ENCODE results near the gene EXOC4. TPM values are rescaled to one million over a fixed set of nuclear protein-coding genes. Genes with fewer than 3 reads are reported as not detected.
"Not testable (repeated sequence)": the region's sequence is repeated elsewhere in the genome, so short reads cannot be mapped to it uniquely, and the experiment has no call there.

EXOC4 gene
- total and polyA plus RNA-seq, 2 donors from 2014 or later: 22.8 to 78.7 TPM

DNA sequence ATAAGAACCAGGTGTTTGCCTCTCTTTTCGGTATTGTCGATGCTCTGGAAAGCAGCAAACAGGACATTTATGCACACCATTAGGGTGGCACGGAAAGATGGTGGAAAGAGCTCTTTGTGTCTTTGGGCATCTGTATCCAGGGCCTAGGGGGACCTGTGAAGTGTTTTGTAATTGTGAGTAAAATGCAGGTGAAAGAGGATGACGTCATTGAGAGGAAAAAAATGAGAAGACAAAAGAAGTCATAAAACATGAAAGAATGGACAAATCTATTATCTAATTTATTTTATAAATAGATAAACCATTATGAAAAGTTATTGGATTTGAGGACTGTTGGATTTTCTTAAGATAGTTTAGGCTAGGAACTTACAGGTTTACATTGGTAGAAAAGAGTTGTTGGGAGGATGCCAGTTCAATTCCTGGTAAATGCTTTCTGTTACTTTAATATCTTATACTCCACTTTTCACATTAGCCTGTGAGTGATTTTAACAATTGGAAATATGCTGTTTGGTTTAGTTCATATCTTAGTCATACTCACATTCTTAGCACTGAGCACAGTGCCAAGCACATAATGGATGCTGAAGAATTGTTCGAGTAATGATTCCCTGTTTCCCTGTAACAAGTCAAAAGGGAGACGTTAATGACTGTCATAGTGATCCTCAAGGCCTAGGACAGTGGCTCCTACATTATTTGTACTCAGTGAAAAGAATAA, 62.6 kb downstream of the EXOC4 start:
- H3K4me1 ChIP-seq (ENCODE audit: control insufficient read depth in 2 of 3, insufficient read depth in 2 of 3, low read depth in 1 of 3, low read length in 3 of 3): no peaks in the 10 kb centered on the region
- DNase-seq: no peak
- no peak overlapping the region for H3K9ac ChIP-seq (ENCODE audit: low read length in 3 of 3)
- no peak overlapping the region for H3K27ac ChIP-seq (ENCODE audit: low read depth in 2 of 2, low read length in 2 of 2)
- no peaks in the 10 kb centered on the region for H3K9me3 ChIP-seq (ENCODE audit: control insufficient read depth in 2 of 3, insufficient read depth in 1 of 3, low read length in 3 of 3)
- peaks cover 0 to 6% (median 0%) of the 10 kb centered on the region in 3 donors for H3K36me3 ChIP-seq (ENCODE audit: control insufficient read depth in 2 of 3, insufficient read depth in 3 of 3, low read length in 3 of 3)
- no peaks in the 10 kb centered on the region for H3K27me3 ChIP-seq (ENCODE audit: control insufficient read depth, insufficient read depth, low read length)
- H3K4me3 ChIP-seq (ENCODE audit: low read length in 3 of 3): no peak overlapping the region
- TF ChIP-seq, protein P1, sequence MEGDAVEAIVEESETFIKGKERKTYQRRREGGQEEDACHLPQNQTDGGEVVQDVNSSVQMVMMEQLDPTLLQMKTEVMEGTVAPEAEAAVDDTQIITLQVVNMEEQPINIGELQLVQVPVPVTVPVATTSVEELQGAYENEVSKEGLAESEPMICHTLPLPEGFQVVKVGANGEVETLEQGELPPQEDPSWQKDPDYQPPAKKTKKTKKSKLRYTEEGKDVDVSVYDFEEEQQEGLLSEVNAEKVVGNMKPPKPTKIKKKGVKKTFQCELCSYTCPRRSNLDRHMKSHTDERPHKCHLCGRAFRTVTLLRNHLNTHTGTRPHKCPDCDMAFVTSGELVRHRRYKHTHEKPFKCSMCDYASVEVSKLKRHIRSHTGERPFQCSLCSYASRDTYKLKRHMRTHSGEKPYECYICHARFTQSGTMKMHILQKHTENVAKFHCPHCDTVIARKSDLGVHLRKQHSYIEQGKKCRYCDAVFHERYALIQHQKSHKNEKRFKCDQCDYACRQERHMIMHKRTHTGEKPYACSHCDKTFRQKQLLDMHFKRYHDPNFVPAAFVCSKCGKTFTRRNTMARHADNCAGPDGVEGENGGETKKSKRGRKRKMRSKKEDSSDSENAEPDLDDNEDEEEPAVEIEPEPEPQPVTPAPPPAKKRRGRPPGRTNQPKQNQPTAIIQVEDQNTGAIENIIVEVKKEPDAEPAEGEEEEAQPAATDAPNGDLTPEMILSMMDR (IDR thresholded peaks at IDR 0.05; ENCODE audit: borderline replicate concordance, extremely low read depth, insufficient read depth): no peak
- intact Hi-C loops (cut with DNase I): no loop called here
- no peak for FAIRE-seq

DNA sequence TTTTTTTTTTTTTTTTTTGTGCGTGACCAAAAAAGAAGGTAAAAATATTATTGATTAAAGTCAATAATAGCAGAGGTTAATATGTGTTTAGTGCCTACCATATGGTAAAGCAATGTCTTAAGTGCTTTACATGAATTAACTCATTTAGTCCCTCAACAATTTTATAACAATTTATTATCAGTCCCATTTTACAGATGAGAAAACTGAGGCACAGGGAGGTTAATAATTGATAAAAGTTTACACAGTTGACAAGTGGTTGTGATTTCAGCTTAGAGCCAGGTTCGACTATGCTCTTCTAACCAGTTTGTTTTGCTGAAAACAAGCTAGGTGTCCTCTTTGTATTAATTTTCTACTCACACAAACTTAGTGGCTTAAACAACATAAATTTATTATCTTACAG, 67.0 kb downstream of the EXOC4 start:
- Histone ChIP-seq H3K4me3 (ENCODE audit: low read length in 3 of 3) (no peak overlapping the region), H3K27me3 (ENCODE audit: control insufficient read depth, insufficient read depth, low read length) (no peaks in the 10 kb centered on the region), H3K9me3 (ENCODE audit: control insufficient read depth in 2 of 3, insufficient read depth in 1 of 3, low read length in 3 of 3) (no peaks in the 10 kb centered on the region), H3K27ac (ENCODE audit: low read depth in 2 of 2, low read length in 2 of 2) (no peak overlapping the region), H3K36me3 (ENCODE audit: control insufficient read depth in 2 of 3, insufficient read depth in 3 of 3, low read length in 3 of 3) (peaks cover 0 to 6% (median 0%) of the 10 kb centered on the region in 3 donors), H3K9ac (ENCODE audit: low read length in 3 of 3) (no peak overlapping the region), H3K4me1 (ENCODE audit: control insufficient read depth in 2 of 3, insufficient read depth in 2 of 3, low read depth in 1 of 3, low read length in 3 of 3) (no peaks in the 10 kb centered on the region)
- FAIRE-seq (no peak), DNase-seq (no peak)
- intact Hi-C loops (cut with DNase I): no loop called here
- TF ChIP-seq, protein P1 (IDR thresholded peaks at IDR 0.05; ENCODE audit: borderline replicate concordance, extremely low read depth, insufficient read depth): no peak

DNA sequence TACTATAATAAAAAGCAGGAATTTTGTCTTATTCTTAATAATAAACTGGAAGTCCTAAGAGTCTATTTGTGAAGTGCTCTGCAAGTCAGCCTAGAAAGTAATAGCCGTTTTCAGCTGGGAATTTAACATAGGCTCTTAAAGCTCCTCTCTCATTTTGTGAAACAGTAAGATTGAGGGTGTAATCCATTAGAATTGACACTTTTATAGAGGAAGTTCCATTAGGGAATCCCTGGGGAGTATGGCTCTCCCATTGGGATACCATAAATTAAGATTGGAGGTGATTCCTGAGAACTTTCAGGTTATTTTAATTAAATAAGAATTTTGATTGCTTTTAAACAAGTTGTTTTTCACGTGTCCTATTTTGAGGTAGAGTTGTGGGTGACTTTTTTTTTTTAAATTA, 68.0 kb downstream of the EXOC4 start:
- Histone ChIP-seq H3K4me1 (ENCODE audit: control insufficient read depth in 2 of 3, insufficient read depth in 2 of 3, low read depth in 1 of 3, low read length in 3 of 3) (no peaks in the 10 kb centered on the region), H3K27me3 (ENCODE audit: control insufficient read depth, insufficient read depth, low read length) (no peaks in the 10 kb centered on the region), H3K4me3 (ENCODE audit: low read length in 3 of 3) (no peak overlapping the region), H3K27ac (ENCODE audit: low read depth in 2 of 2, low read length in 2 of 2) (no peak overlapping the region), H3K36me3 (ENCODE audit: control insufficient read depth in 2 of 3, insufficient read depth in 3 of 3, low read length in 3 of 3) (peaks cover 0 to 6% (median 0%) of the 10 kb centered on the region in 3 donors), H3K9me3 (ENCODE audit: control insufficient read depth in 2 of 3, insufficient read depth in 1 of 3, low read length in 3 of 3) (no peaks in the 10 kb centered on the region), H3K9ac (ENCODE audit: low read length in 3 of 3) (no peak overlapping the region)
- intact Hi-C loops (cut with DNase I): no loop called here
- FAIRE-seq: no peak
- no peak for DNase-seq
- TF ChIP-seq, protein P1 (IDR thresholded peaks at IDR 0.05; ENCODE audit: borderline replicate concordance, extremely low read depth, insufficient read depth): no peak

DNA sequence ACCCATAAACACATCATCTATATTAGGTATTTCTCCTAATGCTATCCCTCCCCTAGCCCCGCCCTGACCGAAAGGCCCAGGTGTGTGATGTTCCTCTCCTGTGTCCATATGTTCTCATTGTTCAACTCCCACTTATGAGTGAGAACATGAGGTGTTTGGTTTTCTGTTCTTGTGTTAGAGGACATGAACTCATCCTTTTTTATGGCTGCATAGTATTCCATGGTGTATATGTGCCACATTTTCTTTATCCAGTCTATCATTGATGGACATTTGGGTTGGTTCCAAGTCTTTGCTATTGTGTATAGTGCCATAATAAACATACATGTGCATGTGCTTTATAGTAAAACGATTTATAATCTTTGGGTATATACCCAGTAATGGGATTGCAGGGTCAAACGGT, 68.5 kb downstream of the EXOC4 start:
- H3K9me3 ChIP-seq (ENCODE audit: control insufficient read depth in 2 of 3, insufficient read depth in 1 of 3, low read length in 3 of 3); H3K36me3 ChIP-seq (ENCODE audit: control insufficient read depth in 2 of 3, insufficient read depth in 3 of 3, low read length in 3 of 3); intact Hi-C loops (cut with DNase I); H3K4me3 ChIP-seq (ENCODE audit: low read length in 3 of 3); FAIRE-seq; H3K4me1 ChIP-seq (ENCODE audit: control insufficient read depth in 2 of 3, insufficient read depth in 2 of 3, low read depth in 1 of 3, low read length in 3 of 3); H3K27me3 ChIP-seq (ENCODE audit: control insufficient read depth, insufficient read depth, low read length); DNase-seq; H3K9ac ChIP-seq (ENCODE audit: low read length in 3 of 3); H3K27ac ChIP-seq (ENCODE audit: low read depth in 2 of 2, low read length in 2 of 2): not testable (repeated sequence)

DNA sequence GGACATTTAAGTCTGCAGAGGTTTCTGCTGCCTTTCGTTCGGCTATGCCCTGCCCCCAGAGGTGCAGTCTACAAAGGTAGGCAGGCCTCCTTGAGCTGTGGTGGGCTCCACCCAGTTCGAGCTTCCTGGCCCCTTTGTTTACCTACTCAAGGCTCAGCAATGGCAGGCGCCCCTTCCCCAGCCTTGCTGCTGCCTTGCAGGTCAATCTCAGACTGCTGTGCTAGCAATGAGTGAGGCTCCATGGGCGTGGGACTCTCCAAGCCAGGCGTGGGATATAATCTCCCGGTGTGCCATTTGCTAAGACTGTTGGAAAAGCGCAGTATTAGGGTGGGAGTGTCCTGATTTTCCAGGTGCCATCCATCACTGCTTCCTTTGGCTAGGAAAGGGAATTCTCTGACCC, 73.9 kb downstream of the EXOC4 start:
- H3K27ac ChIP-seq (ENCODE audit: low read depth in 2 of 2, low read length in 2 of 2); H3K9ac ChIP-seq (ENCODE audit: low read length in 3 of 3); intact Hi-C loops (cut with DNase I); H3K27me3 ChIP-seq (ENCODE audit: control insufficient read depth, insufficient read depth, low read length); H3K9me3 ChIP-seq (ENCODE audit: control insufficient read depth in 2 of 3, insufficient read depth in 1 of 3, low read length in 3 of 3); H3K4me3 ChIP-seq (ENCODE audit: low read length in 3 of 3); H3K36me3 ChIP-seq (ENCODE audit: control insufficient read depth in 2 of 3, insufficient read depth in 3 of 3, low read length in 3 of 3); H3K4me1 ChIP-seq (ENCODE audit: control insufficient read depth in 2 of 3, insufficient read depth in 2 of 3, low read depth in 1 of 3, low read length in 3 of 3); FAIRE-seq: not testable (repeated sequence)
- DNase-seq: peak in 1 of 5 donors; percentile 52

DNA sequence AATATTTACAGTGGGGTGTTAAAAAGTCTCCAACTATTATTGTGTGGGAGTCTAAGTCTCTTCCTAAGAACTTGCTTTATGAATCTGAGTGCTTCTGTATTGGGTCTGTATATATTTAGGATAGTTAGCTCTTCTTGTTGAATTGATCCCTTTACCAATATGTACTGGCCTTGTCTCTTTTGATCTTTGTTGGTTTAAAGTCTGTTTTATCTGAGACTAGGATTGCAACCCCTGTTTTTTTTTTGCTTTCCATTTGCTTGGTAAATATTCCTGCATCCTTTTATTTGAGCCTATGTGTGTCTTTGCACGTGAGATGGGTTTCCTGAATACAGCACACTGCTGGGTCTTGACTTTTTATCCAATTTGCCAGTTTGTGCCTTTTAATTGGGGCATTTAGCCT, 75.1 kb downstream of the EXOC4 start:
- FAIRE-seq; DNase-seq; H3K36me3 ChIP-seq (ENCODE audit: control insufficient read depth in 2 of 3, insufficient read depth in 3 of 3, low read length in 3 of 3); H3K4me3 ChIP-seq (ENCODE audit: low read length in 3 of 3); H3K27ac ChIP-seq (ENCODE audit: low read depth in 2 of 2, low read length in 2 of 2); H3K27me3 ChIP-seq (ENCODE audit: control insufficient read depth, insufficient read depth, low read length); intact Hi-C loops (cut with DNase I); H3K9ac ChIP-seq (ENCODE audit: low read length in 3 of 3); H3K9me3 ChIP-seq (ENCODE audit: control insufficient read depth in 2 of 3, insufficient read depth in 1 of 3, low read length in 3 of 3); H3K4me1 ChIP-seq (ENCODE audit: control insufficient read depth in 2 of 3, insufficient read depth in 2 of 3, low read depth in 1 of 3, low read length in 3 of 3): not testable (repeated sequence)

Data from kidney (tissue), 14 donors.